A172 (cell line): ENCODE data around the gene ARHGEF3. TPM values are rescaled to one million over a fixed set of nuclear protein-coding genes. Genes with fewer than 3 reads are reported as not detected.
"Not testable (repeated sequence)": the region's sequence is repeated elsewhere in the genome, so short reads cannot be mapped to it uniquely, and the experiment has no call there.

Source experiments
- DNase-seq: peaks from one replicate; pipeline ENCODE4 v3.0.0-alpha.2; 2015; ENCODE audit warnings: low spot score
- total RNA-seq: library from RNA; depleted of rRNA; stranded (reverse); fragments of >200 nt; shearing (Covaris generic); gene quantifications from 2 replicates; pipeline ENCODE4 v1.2.3, GENCODE V29; 2014

Gene ARHGEF3
- total RNA-seq, 1 experiment from 2014 or later: 10.4 TPM

GRCh38 chr3:56737006-56737405 is 64.7 kb downstream of the ARHGEF3 start:
- DNase-seq: no peak

GRCh38 chr3:56732109-56732508 is 69.6 kb downstream of the ARHGEF3 start:
- no peak for DNase-seq

- no peak for DNase-seq
Observed at GRCh38 chr3:56725175-56725574, 76.6 kb downstream of the ARHGEF3 start.

GRCh38 chr3:56724676-56725075 is 77.1 kb downstream of the ARHGEF3 start:
- DNase-seq: no peak

GRCh38 chr3:56720849-56721248 is 80.9 kb downstream of the ARHGEF3 start:
- no peak for DNase-seq

- not testable (repeated sequence) for DNase-seq
Observed at GRCh38 chr3:56718809-56719208, 82.9 kb downstream of the ARHGEF3 start.

GRCh38 chr3:56711344-56711743 is 90.4 kb downstream of the ARHGEF3 start:
- DNase-seq: no peak

- DNase-seq: not testable (repeated sequence)
Observed at GRCh38 chr3:56707412-56707811, 94.3 kb downstream of the ARHGEF3 start.

- no peak for DNase-seq
Observed at GRCh38 chr3:56706629-56707028, 95.1 kb downstream of the ARHGEF3 start.

- DNase-seq: no peak
Observed at GRCh38 chr3:56704706-56705105, 97.0 kb downstream of the ARHGEF3 start.

GRCh38 chr3:56702490-56703315 is 99.0 kb downstream of the ARHGEF3 start:
- peak; percentile 60 for DNase-seq

GRCh38 chr3:56700151-56700550 is 101.6 kb downstream of the ARHGEF3 start:
- DNase-seq: no peak

- DNase-seq: no peak
Observed at GRCh38 chr3:56694867-56695683, 106.7 kb downstream of the ARHGEF3 start.

GRCh38 chr3:56693750-56694149 is 108.0 kb downstream of the ARHGEF3 start:
- DNase-seq: no peak

- not testable (repeated sequence) for DNase-seq
Observed at GRCh38 chr3:56692520-56693433, 109.0 kb downstream of the ARHGEF3 start.

- not testable (repeated sequence) for DNase-seq
Observed at GRCh38 chr3:56692001-56692365, 109.8 kb downstream of the ARHGEF3 start.

GRCh38 chr3:56691165-56692000 is 110.4 kb downstream of the ARHGEF3 start:
- DNase-seq: peak; percentile 61

- DNase-seq: no peak
Observed at GRCh38 chr3:56689303-56689702, 112.4 kb downstream of the ARHGEF3 start.

GRCh38 chr3:56688191-56688590 is 113.6 kb downstream of the ARHGEF3 start:
- DNase-seq: no peak

GRCh38 chr3:56684029-56684428 is 117.7 kb downstream of the ARHGEF3 start:
- no peak for DNase-seq
